Liver (tissue), 9 donors: ENCODE results near the gene AP5B1. TPM values are rescaled to one million over a fixed set of nuclear protein-coding genes. Genes with fewer than 3 reads are reported as not detected.

Experiments used
- DNase-seq: peaks from one replicate; pipeline ENCODE4 v3.0.0-alpha.2; 2017; ENCODE audit warnings: low spot score
- H3K27ac ChIP-seq, 2 donors: one replicate each; pipeline ENCODE4 v1.7.0; 2013; ENCODE audit warnings: inconsistent platforms in 2 of 2, low read length in 2 of 2, control low read depth in 1 of 2, low read depth in 1 of 2, mild to moderate bottlenecking in 1 of 2
- H3K27me3 ChIP-seq, 4 donors: one replicate each; pipeline versions ENCODE4 v1.6.1 to v1.7.0; 2013; ENCODE audit warnings: low read length in 3 of 4, inconsistent platforms in 1 of 4, mild to moderate bottlenecking in 1 of 4, moderate library complexity in 1 of 4; ENCODE audit not compliant: control insufficient read depth in 4 of 4, insufficient read depth in 4 of 4
- H3K36me3 ChIP-seq, 4 donors: one replicate each; pipeline versions ENCODE4 v1.6.1 to v1.7.0; 2013; ENCODE audit warnings: low read length in 3 of 4, mild to moderate bottlenecking in 3 of 4, low read depth in 1 of 4, moderate library complexity in 1 of 4; ENCODE audit not compliant: control insufficient read depth in 4 of 4, insufficient read depth in 3 of 4
- H3K4me1 ChIP-seq, 4 donors: one replicate each; pipeline versions ENCODE4 v1.6.1 to v1.7.0; 2013; ENCODE audit warnings: low read length in 3 of 4, mild to moderate bottlenecking in 3 of 4, moderate library complexity in 1 of 4; ENCODE audit not compliant: control insufficient read depth in 4 of 4, insufficient read depth in 4 of 4
- H3K4me3 ChIP-seq, 3 donors: one replicate each; pipeline versions ENCODE4 v1.6.1 to v1.7.0; 2013; ENCODE audit warnings: low read length in 3 of 3, control low read depth in 1 of 3, low read depth in 1 of 3, mild to moderate bottlenecking in 1 of 3
- H3K9ac ChIP-seq, 2 donors: one replicate each; pipeline ENCODE4 v1.7.0; 2013; ENCODE audit warnings: low read length in 2 of 2, mild to moderate bottlenecking in 2 of 2, moderate library complexity in 2 of 2, control low read depth in 1 of 2, low read depth in 1 of 2
- H3K9me3 ChIP-seq, 4 donors: one replicate each; pipeline versions ENCODE4 v1.6.1 to v1.7.0; 2013; ENCODE audit warnings: low read length in 3 of 4; ENCODE audit not compliant: control insufficient read depth in 4 of 4
- ATF3 ChIP-seq: IDR thresholded peaks from 2 replicates; pipeline ENCODE4 v1.6.1; 2016; ENCODE audit warnings: antibody characterized with exemption
- CTCF ChIP-seq: fragments of 150-350 bp; IDR thresholded peaks from 2 replicates; pipeline ENCODE4 v1.5.1; 2017; ENCODE audit warnings: improper control_type of control experiment, low read depth, low read length; ENCODE audit not compliant: missing input control
- FOXA2 ChIP-seq: IDR thresholded peaks from 2 replicates; pipeline ENCODE4 v1.6.1; 2016; ENCODE audit warnings: antibody characterized with exemption
- GABPA ChIP-seq, 2 donors: IDR thresholded peaks in 1 of 2; conservative IDR thresholded peaks in 1 of 2; 2 replicates each; pipeline ENCODE4 v1.6.1; 2016; ENCODE audit warnings: antibody characterized with exemption in 2 of 2, mild to moderate bottlenecking in 1 of 2, moderate library complexity in 1 of 2
- HNF4G ChIP-seq: IDR thresholded peaks from 2 replicates; pipeline ENCODE4 v1.6.1; 2016; ENCODE audit warnings: antibody characterized with exemption
- JUND ChIP-seq, 2 donors: IDR thresholded peaks; 2 replicates each; pipeline ENCODE4 v1.6.1; 2016; ENCODE audit warnings: antibody characterized with exemption in 2 of 2
- RXRA ChIP-seq, 2 donors: IDR thresholded peaks; 2 replicates each; pipeline ENCODE4 v1.6.1; 2017 to 2018; ENCODE audit warnings: antibody characterized with exemption in 2 of 2, mild to moderate bottlenecking in 1 of 2
- SP1 ChIP-seq: IDR thresholded peaks from 2 replicates; pipeline ENCODE4 v1.6.1; 2018; ENCODE audit warnings: antibody characterized with exemption, mild to moderate bottlenecking
- WGBS: extraction: QIAGEN DNeasy Blood & Tissue Kit; methylation state at CpG from one replicate; pipeline ENCODE4 v1.1.7; 2013; 5-methylcytosine and 5-hydroxymethylcytosine counted together
- polyA plus RNA-seq, 2 donors: library from polyadenylated mRNA; stranded (reverse) in 1 of 2; unstranded in 1 of 2; fragments of 200-250 nt in 1 of 2; fragments of >200 nt in 1 of 2; fragmentation: Nextera tagmentation in 1 of 2; extraction: Ambion mirVana in 1 of 2; gene quantifications; one replicate each; pipeline versions ENCODE4 v1.2.1 to v1.2.3, GENCODE V29; 2013 to 2015
- total RNA-seq, 2 donors: library from RNA; depleted of rRNA; stranded (reverse); fragments of >200 nt; gene quantifications; one replicate each; pipeline ENCODE4 v1.2.3, GENCODE V29; 2014
- TF ChIP-seq, protein P1 (sequence below): IDR thresholded peaks from 2 replicates; pipeline ENCODE4 v1.6.1; 2016; ENCODE audit warnings: antibody characterized with exemption
- TF ChIP-seq, protein P2 (sequence below): IDR thresholded peaks from 2 replicates; pipeline ENCODE4 v1.6.1; 2016; ENCODE audit warnings: antibody characterized with exemption, mild to moderate bottlenecking
- donor health status: healthy.
- donor health status: healthy.
- donor health status: healthy.
- donor health status: healthy.
- donor health status: healthy.

Gene AP5B1
- total and polyA plus RNA-seq, 4 donors: 2.0 to 10.8 (median 5.0) TPM

DNA sequence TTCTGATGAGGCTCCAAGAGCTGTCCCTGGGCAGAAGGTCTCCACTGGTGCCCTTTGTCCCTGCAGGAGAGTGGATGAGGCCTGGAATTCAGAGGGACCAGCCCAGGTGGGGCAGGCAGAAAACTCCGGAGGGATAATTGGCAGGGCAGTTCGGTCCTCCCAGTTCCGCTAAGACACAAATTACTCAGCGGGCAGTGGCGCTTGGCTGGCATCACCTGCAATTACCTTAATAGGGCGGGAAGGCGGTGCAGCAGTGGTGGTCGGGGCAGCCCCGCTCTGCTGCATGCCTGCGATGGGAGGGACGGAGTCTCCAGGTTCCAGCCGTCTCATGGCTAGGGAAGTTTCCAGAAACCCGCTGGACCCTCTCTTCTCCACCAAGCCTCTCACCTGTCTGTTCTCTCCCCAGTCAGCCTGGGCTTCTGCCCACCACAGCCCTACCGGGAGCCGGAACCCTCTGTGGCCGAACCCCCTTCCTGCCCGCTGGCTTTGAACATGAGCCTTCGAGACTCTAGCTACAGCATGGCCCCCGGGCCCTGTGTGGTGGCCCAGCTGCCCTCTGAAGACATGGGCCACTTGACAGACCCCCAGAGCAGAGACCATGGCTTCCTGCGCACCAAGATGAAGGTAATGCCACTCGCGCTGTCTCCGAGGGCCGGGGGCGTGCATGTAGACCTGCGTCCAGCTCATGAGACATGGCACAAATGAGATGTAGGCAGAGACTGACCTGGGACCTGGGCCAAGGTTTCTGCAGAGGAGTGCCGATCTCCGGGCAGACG is 13.0 kb upstream of the AP5B1 start:
- no peak overlapping the region for H3K4me3 ChIP-seq
- no peak for DNase-seq
- 91% methylated on average over 29 of the region's 29 CpGs for WGBS

More for the DNA sequence above, 13.0 kb upstream of the AP5B1 start:
- Histone ChIP-seq H3K27me3 (no peaks in the 10 kb centered on the region), H3K9me3 (no peaks in the 10 kb centered on the region), H3K9ac (no peak overlapping the region), H3K4me1 (no peaks in the 10 kb centered on the region), H3K27ac (no peak overlapping the region), H3K36me3 (no peaks in the 10 kb centered on the region)
- TF ChIP-seq ATF3 (no peak), RXRA (IDR thresholded peaks at IDR 0.05) (no peak), HNF4G (no peak), FOXA2 (no peak), JUND (IDR thresholded peaks at IDR 0.05) (no peak), SP1 (no peak), CTCF (no peak), GABPA (IDR thresholded peaks at IDR 0.05 in 1 of 2, conservative IDR thresholded peaks at IDR 0.05 in 1 of 2) (no peak)
- TF ChIP-seq, protein P1, sequence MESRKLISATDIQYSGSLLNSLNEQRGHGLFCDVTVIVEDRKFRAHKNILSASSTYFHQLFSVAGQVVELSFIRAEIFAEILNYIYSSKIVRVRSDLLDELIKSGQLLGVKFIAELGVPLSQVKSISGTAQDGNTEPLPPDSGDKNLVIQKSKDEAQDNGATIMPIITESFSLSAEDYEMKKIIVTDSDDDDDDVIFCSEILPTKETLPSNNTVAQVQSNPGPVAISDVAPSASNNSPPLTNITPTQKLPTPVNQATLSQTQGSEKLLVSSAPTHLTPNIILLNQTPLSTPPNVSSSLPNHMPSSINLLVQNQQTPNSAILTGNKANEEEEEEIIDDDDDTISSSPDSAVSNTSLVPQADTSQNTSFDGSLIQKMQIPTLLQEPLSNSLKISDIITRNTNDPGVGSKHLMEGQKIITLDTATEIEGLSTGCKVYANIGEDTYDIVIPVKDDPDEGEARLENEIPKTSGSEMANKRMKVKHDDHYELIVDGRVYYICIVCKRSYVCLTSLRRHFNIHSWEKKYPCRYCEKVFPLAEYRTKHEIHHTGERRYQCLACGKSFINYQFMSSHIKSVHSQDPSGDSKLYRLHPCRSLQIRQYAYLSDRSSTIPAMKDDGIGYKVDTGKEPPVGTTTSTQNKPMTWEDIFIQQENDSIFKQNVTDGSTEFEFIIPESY: no peak
- TF ChIP-seq, protein P2, sequence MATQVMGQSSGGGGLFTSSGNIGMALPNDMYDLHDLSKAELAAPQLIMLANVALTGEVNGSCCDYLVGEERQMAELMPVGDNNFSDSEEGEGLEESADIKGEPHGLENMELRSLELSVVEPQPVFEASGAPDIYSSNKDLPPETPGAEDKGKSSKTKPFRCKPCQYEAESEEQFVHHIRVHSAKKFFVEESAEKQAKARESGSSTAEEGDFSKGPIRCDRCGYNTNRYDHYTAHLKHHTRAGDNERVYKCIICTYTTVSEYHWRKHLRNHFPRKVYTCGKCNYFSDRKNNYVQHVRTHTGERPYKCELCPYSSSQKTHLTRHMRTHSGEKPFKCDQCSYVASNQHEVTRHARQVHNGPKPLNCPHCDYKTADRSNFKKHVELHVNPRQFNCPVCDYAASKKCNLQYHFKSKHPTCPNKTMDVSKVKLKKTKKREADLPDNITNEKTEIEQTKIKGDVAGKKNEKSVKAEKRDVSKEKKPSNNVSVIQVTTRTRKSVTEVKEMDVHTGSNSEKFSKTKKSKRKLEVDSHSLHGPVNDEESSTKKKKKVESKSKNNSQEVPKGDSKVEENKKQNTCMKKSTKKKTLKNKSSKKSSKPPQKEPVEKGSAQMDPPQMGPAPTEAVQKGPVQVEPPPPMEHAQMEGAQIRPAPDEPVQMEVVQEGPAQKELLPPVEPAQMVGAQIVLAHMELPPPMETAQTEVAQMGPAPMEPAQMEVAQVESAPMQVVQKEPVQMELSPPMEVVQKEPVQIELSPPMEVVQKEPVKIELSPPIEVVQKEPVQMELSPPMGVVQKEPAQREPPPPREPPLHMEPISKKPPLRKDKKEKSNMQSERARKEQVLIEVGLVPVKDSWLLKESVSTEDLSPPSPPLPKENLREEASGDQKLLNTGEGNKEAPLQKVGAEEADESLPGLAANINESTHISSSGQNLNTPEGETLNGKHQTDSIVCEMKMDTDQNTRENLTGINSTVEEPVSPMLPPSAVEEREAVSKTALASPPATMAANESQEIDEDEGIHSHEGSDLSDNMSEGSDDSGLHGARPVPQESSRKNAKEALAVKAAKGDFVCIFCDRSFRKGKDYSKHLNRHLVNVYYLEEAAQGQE: no peak
